Endodermal cell (in vitro differentiated cells): ENCODE measurements around the gene ATXN1. TPM values are rescaled to one million over a fixed set of nuclear protein-coding genes. Genes with fewer than 3 reads are reported as not detected.
"Not testable (repeated sequence)": the region's sequence is repeated elsewhere in the genome, so short reads cannot be mapped to it uniquely, and the experiment has no call there.

Experiments used
- DNase-seq: peaks from one replicate; pipeline ENCODE4 v3.0.0-alpha.2; 2017
- H3K27ac ChIP-seq: 2 replicates; pipeline ENCODE4 v1.5.1; 2013; ENCODE audit warnings: mild to moderate bottlenecking, low read depth, low read length, moderate library complexity
- H3K27me3 ChIP-seq: 2 replicates; pipeline ENCODE4 v1.6.1; 2013; ENCODE audit warnings: mild to moderate bottlenecking, low read length, moderate library complexity; ENCODE audit not compliant: insufficient read depth, control insufficient read depth, poor library complexity, severe bottlenecking
- H3K36me3 ChIP-seq: 2 replicates; pipeline ENCODE4 v1.7.0; 2013; ENCODE audit warnings: mild to moderate bottlenecking, low read length, moderate library complexity; ENCODE audit not compliant: control insufficient read depth, insufficient read depth
- H3K4me1 ChIP-seq: one replicate; pipeline ENCODE4 v1.7.0; 2013; ENCODE audit warnings: low read length; ENCODE audit not compliant: control insufficient read depth, insufficient read depth
- H3K4me3 ChIP-seq: 2 replicates; pipeline ENCODE4 v1.5.1; 2013; ENCODE audit warnings: mild to moderate bottlenecking, low read length, moderate library complexity
- H3K9ac ChIP-seq: 2 replicates; pipeline ENCODE4 v1.6.1; 2013; ENCODE audit warnings: mild to moderate bottlenecking, low read length, moderate library complexity; ENCODE audit not compliant: poor library complexity, severe bottlenecking; ENCODE audit errors: extremely low read depth
- H3K9me3 ChIP-seq: 2 replicates; pipeline ENCODE4 v1.6.1; 2013; ENCODE audit warnings: mild to moderate bottlenecking, low read length, moderate library complexity; ENCODE audit not compliant: control insufficient read depth
- H3K27ac Mint-ChIP-seq: 2 replicates; pipeline ENCODE4 v1.8.0; 2020; ENCODE audit warnings: mixed read lengths
- H3K27me3 Mint-ChIP-seq: 2 replicates; pipeline ENCODE4 v1.8.0; 2021; ENCODE audit warnings: mild to moderate bottlenecking, mixed read lengths; ENCODE audit not compliant: insufficient read depth
- H3K36me3 Mint-ChIP-seq: 2 replicates; pipeline ENCODE4 v1.8.0; 2020; ENCODE audit warnings: low read depth, mixed read lengths
- H3K4me1 Mint-ChIP-seq: 2 replicates; pipeline ENCODE4 v1.8.0; 2020; ENCODE audit warnings: mixed read lengths
- H3K4me3 Mint-ChIP-seq: 2 replicates; pipeline ENCODE4 v1.8.0; 2020; ENCODE audit warnings: mild to moderate bottlenecking, moderate library complexity, mixed read lengths
- H3K9me3 Mint-ChIP-seq: 2 replicates; pipeline ENCODE4 v1.8.0; 2020; ENCODE audit warnings: mild to moderate bottlenecking, mixed read lengths
- CTCF ChIP-seq: fragments of 200-600 bp; sonication (generic); conservative IDR thresholded peaks from 2 replicates; pipeline ENCODE4 v1.5.0; 2021; ENCODE audit warnings: antibody characterized with exemption, mild to moderate bottlenecking
- WGBS, 2 experiments: methylation state at CpG; one replicate each; pipeline versions ENCODE4 v1.1.5 to v1.1.7; 2013; ENCODE audit warnings: missing lambda C conversion rate in 2 of 2, mixed read lengths in 1 of 2; ENCODE audit not compliant: insufficient coverage in 1 of 2, insufficient read length in 1 of 2; 5-methylcytosine and 5-hydroxymethylcytosine counted together
- total RNA-seq, 2 donors: library from RNA; stranded (reverse); fragmentation: NEBNext Ultra II Directional in 1 of 2; extraction: Animal tissue kit (Norgen Biotek cat#: 25700) in 1 of 2; gene quantifications; 2 replicates in 1 of 2; 3 replicates in 1 of 2; pipeline ENCODE4 v1.2.1, GENCODE V29; 2021

ATXN1 gene
- total RNA-seq, 2 donors from 2014 or later, result 10.4 to 15.9 TPM

GRCh38 chr6:16540804-16541752 lies 220.2 kb downstream of the ATXN1 start:
- no peak for DNase-seq

DNA sequence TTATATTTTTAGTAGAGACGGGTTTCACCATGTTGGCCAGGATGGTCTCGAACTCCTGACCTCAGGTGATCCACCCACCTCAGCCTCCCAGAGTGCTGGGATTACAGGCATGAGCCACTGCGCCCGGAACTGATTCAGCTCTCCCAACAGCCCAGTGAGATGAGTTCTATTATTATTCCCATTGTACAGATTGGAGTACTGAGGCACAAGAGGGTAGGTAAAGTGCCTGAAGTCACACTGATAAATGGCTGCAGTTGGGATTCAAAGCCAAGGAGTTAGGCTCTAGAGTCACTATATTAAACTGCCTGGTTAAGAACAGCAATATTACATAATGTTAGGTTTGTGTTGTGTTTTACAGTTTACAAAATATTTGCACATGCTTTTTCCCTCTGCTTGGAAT lies 220.9 kb downstream of the ATXN1 start:
- not testable (repeated sequence) for H3K36me3 Mint-ChIP-seq, H3K27ac ChIP-seq, H3K9ac ChIP-seq, DNase-seq, H3K27ac Mint-ChIP-seq, H3K27me3 Mint-ChIP-seq, H3K4me3 Mint-ChIP-seq, H3K9me3 ChIP-seq, H3K9me3 Mint-ChIP-seq, H3K4me1 ChIP-seq, H3K4me3 ChIP-seq, H3K36me3 ChIP-seq, H3K27me3 ChIP-seq
- 80 to 95% methylated on average over 2 to 4 of the region's 4 CpGs for WGBS, 2 experiments
- H3K4me1 Mint-ChIP-seq, result peaks cover 10% of the 10 kb centered on the region

More at GRCh38 chr6:16540804-16541752, 220.2 kb downstream of the ATXN1 start:
- no peaks in the 10 kb centered on the region for H3K9me3 Mint-ChIP-seq
- peak; percentile 52 for TF ChIP-seq CTCF
- H3K27ac Mint-ChIP-seq, result no peak overlapping the region
- no peak overlapping the region for H3K4me3 ChIP-seq
- H3K9me3 ChIP-seq, result no peaks in the 10 kb centered on the region
- H3K27me3 ChIP-seq, result no peaks in the 10 kb centered on the region
- H3K36me3 ChIP-seq, result no peaks in the 10 kb centered on the region
- no peak overlapping the region for H3K27ac ChIP-seq
- no peaks in the 10 kb centered on the region for H3K4me1 ChIP-seq
- H3K27me3 Mint-ChIP-seq, result no peaks in the 10 kb centered on the region
- H3K4me1 Mint-ChIP-seq, result peaks cover 10% of the 10 kb centered on the region
- H3K36me3 Mint-ChIP-seq, result no peaks in the 10 kb centered on the region
- H3K4me3 Mint-ChIP-seq, result no peak overlapping the region
- 92 to 95% methylated on average over 13 to 14 of the region's 14 CpGs for WGBS, 2 experiments
- H3K9ac ChIP-seq, result no peak overlapping the region

- Mint-ChIP-seq H3K36me3 (no peaks in the 10 kb centered on the region), H3K27ac (no peak overlapping the region), H3K4me3 (no peak overlapping the region), H3K9me3 (no peaks in the 10 kb centered on the region), H3K4me1 (peaks cover 10% of the 10 kb centered on the region), H3K27me3 (no peaks in the 10 kb centered on the region)
- TF ChIP-seq CTCF, result no peak
- Histone ChIP-seq H3K27me3 (no peaks in the 10 kb centered on the region), H3K9ac (no peak overlapping the region), H3K27ac (no peak overlapping the region), H3K4me1 (no peaks in the 10 kb centered on the region), H3K4me3 (no peak overlapping the region), H3K9me3 (no peaks in the 10 kb centered on the region), H3K36me3 (no peaks in the 10 kb centered on the region)
- 89 to 92% methylated on average over 8 of the region's 8 CpGs for WGBS, 2 experiments
- no peak for DNase-seq
Measured at GRCh38 chr6:16539086-16539931, 222.0 kb downstream of the ATXN1 start.
